Measurements from ENCODE around the gene MRAS. TPM values are rescaled to one million over a fixed set of nuclear protein-coding genes. Genes with fewer than 3 reads are reported as not detected.

The MRAS gene
- total RNA-seq, 1 donor from 2014 or later: 41.6 TPM

DNA sequence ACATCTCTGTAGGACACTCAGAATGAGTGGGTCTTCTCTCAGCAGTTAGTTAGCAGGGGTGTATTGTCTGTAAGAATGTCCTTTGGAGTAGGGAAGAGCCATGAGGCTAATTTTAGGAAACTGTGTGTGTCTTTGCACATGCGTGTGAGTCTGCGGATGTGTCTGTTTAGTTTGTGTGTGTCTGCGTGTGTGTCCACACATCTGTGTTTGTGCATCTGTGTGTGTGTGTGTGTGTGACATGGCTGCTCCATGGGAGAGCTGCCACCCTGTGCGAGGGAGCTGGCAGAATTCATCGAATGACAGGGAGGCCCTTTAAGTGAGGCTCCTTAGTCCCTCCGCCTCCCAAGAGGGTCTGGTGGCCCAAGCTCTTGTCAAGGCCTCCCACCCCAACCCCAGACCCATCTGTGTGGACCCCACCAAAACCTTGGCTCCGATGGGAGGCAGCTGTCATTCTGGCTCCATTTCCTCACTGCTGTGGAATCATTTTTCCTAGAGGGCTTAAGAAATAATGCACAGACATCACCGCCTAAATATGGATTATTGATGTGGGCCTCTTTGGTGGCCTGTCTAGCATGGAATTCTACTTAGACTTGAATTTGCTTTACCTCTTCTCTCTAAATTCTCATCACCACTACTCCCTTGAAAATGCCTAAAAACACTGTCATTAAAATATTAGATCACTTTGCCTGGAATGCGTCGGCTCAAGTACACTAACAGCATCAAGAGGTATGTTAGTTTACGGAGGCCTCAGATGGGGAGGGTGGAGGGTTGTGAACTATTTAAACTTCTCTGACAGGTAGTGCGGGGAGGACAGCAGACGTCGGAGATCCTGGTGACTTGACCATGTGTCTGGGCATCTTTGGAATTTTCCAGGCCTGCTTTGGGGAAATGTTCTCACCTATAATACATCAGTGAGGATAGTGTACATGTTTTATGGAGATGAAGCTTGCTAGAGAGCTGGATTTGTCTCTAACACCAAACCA lies 95.4 kb downstream of the MRAS start:
- Mint-ChIP-seq H3K4me1 (ENCODE audit: unreplicated experiment) (peaks cover 8% of the 10 kb centered on the region), H3K4me3 (no peak overlapping the region), H3K36me3 (no peaks in the 10 kb centered on the region), H3K9me3 (no peaks in the 10 kb centered on the region), H3K27ac (no peak overlapping the region), H3K27me3 (peaks cover 12% of the 10 kb centered on the region)
- DNase-seq (ENCODE audit: extremely low spot score, unreplicated experiment): no peak
- TF ChIP-seq, protein P1, sequence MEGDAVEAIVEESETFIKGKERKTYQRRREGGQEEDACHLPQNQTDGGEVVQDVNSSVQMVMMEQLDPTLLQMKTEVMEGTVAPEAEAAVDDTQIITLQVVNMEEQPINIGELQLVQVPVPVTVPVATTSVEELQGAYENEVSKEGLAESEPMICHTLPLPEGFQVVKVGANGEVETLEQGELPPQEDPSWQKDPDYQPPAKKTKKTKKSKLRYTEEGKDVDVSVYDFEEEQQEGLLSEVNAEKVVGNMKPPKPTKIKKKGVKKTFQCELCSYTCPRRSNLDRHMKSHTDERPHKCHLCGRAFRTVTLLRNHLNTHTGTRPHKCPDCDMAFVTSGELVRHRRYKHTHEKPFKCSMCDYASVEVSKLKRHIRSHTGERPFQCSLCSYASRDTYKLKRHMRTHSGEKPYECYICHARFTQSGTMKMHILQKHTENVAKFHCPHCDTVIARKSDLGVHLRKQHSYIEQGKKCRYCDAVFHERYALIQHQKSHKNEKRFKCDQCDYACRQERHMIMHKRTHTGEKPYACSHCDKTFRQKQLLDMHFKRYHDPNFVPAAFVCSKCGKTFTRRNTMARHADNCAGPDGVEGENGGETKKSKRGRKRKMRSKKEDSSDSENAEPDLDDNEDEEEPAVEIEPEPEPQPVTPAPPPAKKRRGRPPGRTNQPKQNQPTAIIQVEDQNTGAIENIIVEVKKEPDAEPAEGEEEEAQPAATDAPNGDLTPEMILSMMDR (conservative IDR thresholded peaks at IDR 0.05): no peak

DNA sequence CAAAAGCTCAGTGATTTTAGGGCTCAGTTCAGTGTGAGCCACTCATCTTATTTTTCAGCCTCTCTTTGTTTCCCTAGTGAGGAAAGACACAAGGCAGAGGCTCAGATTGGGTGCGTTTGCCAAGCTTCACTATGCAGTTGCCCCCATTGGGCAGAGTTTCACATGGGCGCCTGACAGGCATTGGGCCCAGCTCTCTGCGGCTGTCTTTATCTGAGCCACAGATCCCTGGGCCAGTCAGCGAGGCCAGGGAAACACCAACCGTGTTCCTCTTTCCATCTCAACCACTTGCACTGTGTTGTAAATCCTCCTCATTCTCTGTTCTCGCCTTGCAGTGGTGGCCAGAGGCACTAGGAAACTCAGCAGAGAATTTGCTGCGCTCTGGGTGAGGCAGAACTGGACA lies 96.9 kb downstream of the MRAS start:
- peaks cover 5% of the 10 kb centered on the region for H3K27me3 Mint-ChIP-seq
- TF ChIP-seq, protein P1 (conservative IDR thresholded peaks at IDR 0.05): no peak
- H3K4me1 Mint-ChIP-seq (ENCODE audit: unreplicated experiment): peaks cover 8% of the 10 kb centered on the region
- no peak for DNase-seq (ENCODE audit: extremely low spot score, unreplicated experiment)
- no peaks in the 10 kb centered on the region for H3K9me3 Mint-ChIP-seq
- no peaks in the 10 kb centered on the region for H3K36me3 Mint-ChIP-seq
- no peak overlapping the region for H3K4me3 Mint-ChIP-seq
- no peak overlapping the region for H3K27ac Mint-ChIP-seq

DNA sequence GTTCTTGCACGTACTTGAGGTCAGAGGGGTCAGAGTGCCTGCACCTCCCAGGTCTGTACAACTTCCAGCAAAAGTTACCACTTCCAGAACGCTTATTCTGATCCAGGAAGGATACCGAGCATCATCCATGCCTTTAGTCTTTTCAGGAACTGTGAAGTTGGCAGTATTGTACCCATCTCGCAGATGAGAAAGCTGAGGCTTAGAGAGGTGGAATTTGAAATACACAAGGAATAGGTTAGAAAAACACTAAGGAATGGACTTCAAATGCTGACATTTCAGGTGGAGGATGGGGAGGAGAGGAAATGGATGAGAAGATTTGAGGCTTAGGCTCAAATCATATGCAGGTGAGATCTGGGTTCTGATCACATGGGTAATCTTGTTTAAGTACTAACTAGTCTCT lies 97.3 kb downstream of the MRAS start:
- H3K27me3 Mint-ChIP-seq: peaks cover 3% of the 10 kb centered on the region
- H3K4me3 Mint-ChIP-seq: no peak overlapping the region
- peaks cover 8% of the 10 kb centered on the region for H3K4me1 Mint-ChIP-seq (ENCODE audit: unreplicated experiment)
- H3K36me3 Mint-ChIP-seq: no peaks in the 10 kb centered on the region
- H3K9me3 Mint-ChIP-seq: no peaks in the 10 kb centered on the region
- no peak for DNase-seq (ENCODE audit: extremely low spot score, unreplicated experiment)
- H3K27ac Mint-ChIP-seq: no peak overlapping the region
- TF ChIP-seq, protein P1 (conservative IDR thresholded peaks at IDR 0.05): no peak

DNA sequence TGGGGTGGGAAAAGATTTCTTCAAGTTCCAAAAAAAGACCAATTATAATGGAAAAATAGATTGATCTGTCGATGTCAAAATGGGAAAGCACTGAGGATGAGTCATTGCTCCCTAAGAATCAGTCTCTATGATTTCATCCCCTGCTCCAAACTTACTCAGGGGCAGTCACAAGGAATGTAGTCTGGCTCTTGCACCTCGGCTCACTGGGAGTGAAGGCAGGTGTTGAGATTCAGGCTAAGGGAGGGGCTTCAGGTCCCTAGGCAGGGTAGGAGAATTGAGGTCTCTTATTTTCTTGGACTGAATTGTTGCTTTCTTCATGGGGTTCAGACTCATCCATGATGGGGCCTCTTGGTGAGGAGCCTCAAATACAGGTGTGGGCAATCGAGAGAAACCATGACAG lies 100.3 kb downstream of the MRAS start:
- no peaks in the 10 kb centered on the region for H3K36me3 Mint-ChIP-seq
- DNase-seq (ENCODE audit: extremely low spot score, unreplicated experiment): no peak
- H3K4me3 Mint-ChIP-seq: no peak overlapping the region

DNA sequence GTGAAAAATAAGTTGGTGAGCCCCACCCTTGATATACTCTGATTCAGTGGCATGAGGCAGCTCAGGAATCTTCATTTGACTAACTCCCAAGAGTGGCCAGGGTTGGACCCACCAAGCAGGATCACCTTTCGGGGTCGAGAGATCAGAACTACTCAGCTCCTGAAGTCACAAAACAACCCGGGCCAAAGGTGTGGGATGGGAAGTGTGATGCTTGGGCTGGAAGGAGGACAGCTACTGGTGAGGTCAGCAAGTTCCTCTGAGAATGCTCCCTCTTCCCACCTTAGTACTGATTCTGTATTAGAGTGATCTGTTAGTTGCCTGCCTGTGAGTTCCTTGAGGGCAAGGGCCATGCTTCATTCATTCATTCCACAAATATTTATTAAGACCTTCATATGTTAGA lies 101.1 kb downstream of the MRAS start:
- TF ChIP-seq, protein P1 (conservative IDR thresholded peaks at IDR 0.05): no peak
- H3K27ac Mint-ChIP-seq: no peak overlapping the region
- H3K4me1 Mint-ChIP-seq (ENCODE audit: unreplicated experiment): peaks cover 4% of the 10 kb centered on the region
- no peaks in the 10 kb centered on the region for H3K27me3 Mint-ChIP-seq
- H3K36me3 Mint-ChIP-seq: no peaks in the 10 kb centered on the region
- H3K4me3 Mint-ChIP-seq: no peak overlapping the region
- DNase-seq (ENCODE audit: extremely low spot score, unreplicated experiment): no peak
- no peaks in the 10 kb centered on the region for H3K9me3 Mint-ChIP-seq

More for the DNA sequence above, 100.3 kb downstream of the MRAS start:
- TF ChIP-seq, protein P1 (conservative IDR thresholded peaks at IDR 0.05): no peak
- Mint-ChIP-seq H3K27me3 (no peaks in the 10 kb centered on the region), H3K4me1 (ENCODE audit: unreplicated experiment) (peaks cover 4% of the 10 kb centered on the region), H3K9me3 (no peaks in the 10 kb centered on the region), H3K27ac (no peak overlapping the region)

Measured in type B pancreatic cell (in vitro differentiated cells).